H1 (cell line): Measurements from ENCODE around the gene NDUFAF3. TPM values are rescaled to one million over a fixed set of nuclear protein-coding genes. Genes with fewer than 3 reads are reported as not detected.

Source experiments
- ASH2L ChIP-seq: fragments of 200-600, 300-600 bp; sonication (generic); IDR thresholded peaks from one replicate; pipeline ENCODE4 v1.7.1; 2017; ENCODE audit warnings: low read length
- BCL11A ChIP-seq, 2 experiments: IDR thresholded peaks; one replicate each; pipeline ENCODE4 v1.6.1; 2011; ENCODE audit warnings: low read depth in 2 of 2, low read length in 2 of 2, mild to moderate bottlenecking in 2 of 2
- CTBP2 ChIP-seq: IDR thresholded peaks from 2 replicates; pipeline ENCODE4 v1.7.0; 2011; ENCODE audit warnings: borderline replicate concordance, mild to moderate bottlenecking, moderate library complexity, mixed read lengths, low read length; ENCODE audit not compliant: insufficient read depth, insufficient read length
- EZH2 ChIP-seq: fragments of 200-600 bp; sonication (generic); IDR thresholded peaks from 2 replicates; pipeline ENCODE4 v1.7.1; 2012; ENCODE audit warnings: low read depth, mild to moderate bottlenecking, moderate library complexity, low read length, inconsistent platforms; ENCODE audit not compliant: severe bottlenecking
- HDAC2 ChIP-seq, 2 experiments: fragments of 300-600 bp in 1 of 2; sonication (generic) in 1 of 2; IDR thresholded peaks; 2 replicates each; pipeline ENCODE4 v1.6.1; 2011 to 2012; ENCODE audit warnings: low read depth in 2 of 2, low read length in 2 of 2, mild to moderate bottlenecking in 2 of 2, moderate library complexity in 2 of 2, borderline replicate concordance in 1 of 2, inconsistent platforms in 1 of 2
- JUND ChIP-seq: IDR thresholded peaks from 2 replicates; pipeline ENCODE4 v1.6.1; 2011; ENCODE audit warnings: mild to moderate bottlenecking, improper control_type of control experiment, low read length
- RXRA ChIP-seq: IDR thresholded peaks from 2 replicates; pipeline ENCODE4 v1.6.1; 2011; ENCODE audit warnings: low read depth, mild to moderate bottlenecking, low read length, moderate library complexity; ENCODE audit not compliant: insufficient read depth
- polyA plus RNA-seq, 7 experiments: library from polyadenylated mRNA; depleted of rRNA in 3 of 7; stranded (reverse) in 5 of 7; unstranded in 2 of 7; fragments of >200 nt in 5 of 7; fragments of 200-250 nt in 2 of 7; gene quantifications; 1 replicate in 5 of 7; 2 replicates in 1 of 7; 4 replicates in 1 of 7; pipeline versions ENCODE4 v1.2.1 to v1.2.3, GENCODE V29; 2011 to 2013; ENCODE audit warnings: missing spikeins in 2 of 7, mixed read lengths in 2 of 7
- total RNA-seq: library from RNA; stranded (reverse); fragmentation: NEBNext Ultra II Directional; extraction: Animal tissue kit (Norgen Biotek cat#: 25700); gene quantifications from 2 replicates; pipeline ENCODE4 v1.2.1, GENCODE V29; 2021
- TF ChIP-seq, protein P1 (sequence below), 3 experiments: IDR thresholded peaks; 1 replicate in 2 of 3; 2 replicates in 1 of 3; pipeline versions ENCODE4 v1.5.1 to v1.6.1; 2011; ENCODE audit warnings: low read length in 3 of 3, mild to moderate bottlenecking in 3 of 3, inconsistent platforms in 2 of 3, low read depth in 1 of 3, moderate library complexity in 1 of 3; ENCODE audit not compliant: insufficient read depth in 1 of 3; ENCODE audit errors: control extremely low read depth in 1 of 3

Gene NDUFAF3
- total and polyA plus RNA-seq, 2 of the 8 experiments (the other 6 are each of a cell fraction or from before 2014, with no cell fraction given) = 27.8 to 45.5 TPM

GRCh38 chr3:49020330-49021212, 1.4 kb upstream of the NDUFAF3 start (continued):
- TF ChIP-seq, protein P1, sequence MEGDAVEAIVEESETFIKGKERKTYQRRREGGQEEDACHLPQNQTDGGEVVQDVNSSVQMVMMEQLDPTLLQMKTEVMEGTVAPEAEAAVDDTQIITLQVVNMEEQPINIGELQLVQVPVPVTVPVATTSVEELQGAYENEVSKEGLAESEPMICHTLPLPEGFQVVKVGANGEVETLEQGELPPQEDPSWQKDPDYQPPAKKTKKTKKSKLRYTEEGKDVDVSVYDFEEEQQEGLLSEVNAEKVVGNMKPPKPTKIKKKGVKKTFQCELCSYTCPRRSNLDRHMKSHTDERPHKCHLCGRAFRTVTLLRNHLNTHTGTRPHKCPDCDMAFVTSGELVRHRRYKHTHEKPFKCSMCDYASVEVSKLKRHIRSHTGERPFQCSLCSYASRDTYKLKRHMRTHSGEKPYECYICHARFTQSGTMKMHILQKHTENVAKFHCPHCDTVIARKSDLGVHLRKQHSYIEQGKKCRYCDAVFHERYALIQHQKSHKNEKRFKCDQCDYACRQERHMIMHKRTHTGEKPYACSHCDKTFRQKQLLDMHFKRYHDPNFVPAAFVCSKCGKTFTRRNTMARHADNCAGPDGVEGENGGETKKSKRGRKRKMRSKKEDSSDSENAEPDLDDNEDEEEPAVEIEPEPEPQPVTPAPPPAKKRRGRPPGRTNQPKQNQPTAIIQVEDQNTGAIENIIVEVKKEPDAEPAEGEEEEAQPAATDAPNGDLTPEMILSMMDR (IDR thresholded peaks at IDR 0.05; ENCODE audit: control extremely low read depth in 1 of 3, insufficient read depth in 1 of 3, low read depth in 1 of 3, low read length in 3 of 3) = no peak
- no peak for TF ChIP-seq RXRA
- TF ChIP-seq HDAC2 (IDR thresholded peaks at IDR 0.05; ENCODE audit: borderline replicate concordance in 1 of 2, low read depth in 2 of 2, low read length in 2 of 2) = 0 out of 4 replicates have a peak, but pooled peaks of 1 of the 2 experiments have one; percentile 16
- no peak for TF ChIP-seq CTBP2
- TF ChIP-seq BCL11A (IDR thresholded peaks at IDR 0.05; ENCODE audit: low read depth in 2 of 2, low read length in 2 of 2) = no peak
- TF ChIP-seq EZH2 = no peak
- no peak for TF ChIP-seq JUND
- TF ChIP-seq ASH2L = no peak
